HG02870 (cell line): ENCODE data around the gene VWA7.

Source experiments
- ATAC-seq: cut with Tn5 transposase; IDR thresholded peaks from one replicate; pipeline ENCODE4 v1.9.1; 2021; ENCODE audit warnings: mild to moderate bottlenecking, moderate library complexity; ENCODE audit not compliant: unreplicated experiment

Gene VWA7

GRCh38 chr6:31761343-31761742, 15.8 kb downstream of the VWA7 start:
- ATAC-seq, result no peak

GRCh38 chr6:31760790-31761189, 16.3 kb downstream of the VWA7 start:
- ATAC-seq, result no peak

- ATAC-seq, result no peak
These were observed 18.8 kb downstream of the VWA7 start for GRCh38 chr6:31758281-31758680.

GRCh38 chr6:31752739-31753319, 24.3 kb downstream of the VWA7 start:
- ATAC-seq, result no peak

- ATAC-seq, result no peak
These were observed 26.6 kb downstream of the VWA7 start for GRCh38 chr6:31750411-31751022.

GRCh38 chr6:31749301-31750036, 27.7 kb downstream of the VWA7 start:
- ATAC-seq, result no peak

GRCh38 chr6:31744422-31744821, 32.7 kb downstream of the VWA7 start:
- ATAC-seq, result no peak

- ATAC-seq, result no peak
These were observed 34.2 kb downstream of the VWA7 start for GRCh38 chr6:31742894-31743293.

GRCh38 chr6:31741815-31742214, 35.3 kb downstream of the VWA7 start:
- ATAC-seq, result no peak

GRCh38 chr6:31740397-31741223, 36.5 kb downstream of the VWA7 start:
- no peak for ATAC-seq

GRCh38 chr6:31739639-31740396, 37.3 kb downstream of the VWA7 start, which contains the start of gene MSH5:
Gene MSH5, plus strand, starts transcription at chr6:31740005. Its CDS starts 462 bp downstream, at chr6:31740467.
- peak; percentile 72 for ATAC-seq

- no peak for ATAC-seq
These were observed 38.8 kb downstream of the VWA7 start for GRCh38 chr6:31737991-31738979.

GRCh38 chr6:31737315-31737990, 39.7 kb downstream of the VWA7 start:
- ATAC-seq, result no peak

- ATAC-seq, result no peak
These were observed 40.3 kb downstream of the VWA7 start for GRCh38 chr6:31736768-31737314.

- no peak for ATAC-seq
These were observed 40.9 kb downstream of the VWA7 start, which contains the start of gene CLIC1 for GRCh38 chr6:31736021-31736767. Gene CLIC1, minus strand, starts transcription at chr6:31736530. Its CDS starts 230 bp downstream, at chr6:31736300.

- ATAC-seq, result no peak
These were observed 42.2 kb downstream of the VWA7 start for GRCh38 chr6:31734821-31735406.

GRCh38 chr6:31734247-31734820, 42.8 kb downstream of the VWA7 start:
- no peak for ATAC-seq
